Osteocyte (in vitro differentiated cells): ENCODE results near the gene MAP2K2. TPM values are rescaled to one million over a fixed set of nuclear protein-coding genes. Genes with fewer than 3 reads are reported as not detected.
"Not testable (repeated sequence)": the region's sequence is repeated elsewhere in the genome, so short reads cannot be mapped to it uniquely, and the experiment has no call there.

ENCODE experiments used
- DNase-seq: peaks from one replicate; pipeline ENCODE4 v3.0.0; 2021; ENCODE audit warnings: mixed read lengths; ENCODE audit not compliant: unreplicated experiment; ENCODE audit errors: extremely low spot score
- H3K27ac Mint-ChIP-seq: one replicate; pipeline ENCODE4 v1.8.0; 2021; ENCODE audit warnings: mild to moderate bottlenecking, mixed read lengths; ENCODE audit not compliant: unreplicated experiment
- H3K27me3 Mint-ChIP-seq: one replicate; pipeline ENCODE4 v1.8.0; 2021; ENCODE audit warnings: mixed read lengths; ENCODE audit not compliant: unreplicated experiment
- H3K36me3 Mint-ChIP-seq: one replicate; pipeline ENCODE4 v1.8.0; 2021; ENCODE audit warnings: mixed read lengths; ENCODE audit not compliant: unreplicated experiment
- H3K4me1 Mint-ChIP-seq: one replicate; pipeline ENCODE4 v1.8.0; 2021; ENCODE audit warnings: mixed read lengths; ENCODE audit not compliant: unreplicated experiment
- H3K4me3 Mint-ChIP-seq: one replicate; pipeline ENCODE4 v1.8.0; 2021; ENCODE audit warnings: mild to moderate bottlenecking, moderate library complexity, mixed read lengths; ENCODE audit not compliant: unreplicated experiment
- H3K9me3 Mint-ChIP-seq: one replicate; pipeline ENCODE4 v1.8.0; 2021; ENCODE audit warnings: mixed read lengths; ENCODE audit not compliant: unreplicated experiment
- CTCF ChIP-seq: fragments of 200-600 bp; sonication (generic); IDR thresholded peaks from 2 replicates; pipeline ENCODE4 v1.5.0; 2021; ENCODE audit warnings: antibody characterized with exemption, mild to moderate bottlenecking, moderate library complexity
- total RNA-seq: library from RNA; stranded (reverse); gene quantifications from 2 replicates; pipeline ENCODE4 v1.2.1, GENCODE V29; 2021

MAP2K2 gene
- total RNA-seq, 1 donor from 2014 or later: 174 TPM

- DNase-seq: no peak
- H3K4me3 Mint-ChIP-seq: peak overlapping the region; percentile 54
- peaks cover 14% of the 10 kb centered on the region for H3K4me1 Mint-ChIP-seq
- no peaks in the 10 kb centered on the region for H3K36me3 Mint-ChIP-seq
- H3K27ac Mint-ChIP-seq: peak overlapping the region; percentile 88
- TF ChIP-seq CTCF: no peak
- no peaks in the 10 kb centered on the region for H3K9me3 Mint-ChIP-seq
- H3K27me3 Mint-ChIP-seq: no peaks in the 10 kb centered on the region
These were observed 7.0 kb upstream of the MAP2K2 start for GRCh38 chr19:4130744-4131438.

GRCh38 chr19:4129050-4129449 is 5.1 kb upstream of the MAP2K2 start:
- H3K36me3 Mint-ChIP-seq, H3K27me3 Mint-ChIP-seq, H3K27ac Mint-ChIP-seq, H3K4me3 Mint-ChIP-seq, DNase-seq, H3K9me3 Mint-ChIP-seq: not testable (repeated sequence)
- H3K4me1 Mint-ChIP-seq: peaks cover 17% of the 10 kb centered on the region

- H3K36me3 Mint-ChIP-seq, H3K9me3 Mint-ChIP-seq, H3K27ac Mint-ChIP-seq, H3K4me3 Mint-ChIP-seq, DNase-seq, H3K27me3 Mint-ChIP-seq: not testable (repeated sequence)
- peaks cover 27% of the 10 kb centered on the region for H3K4me1 Mint-ChIP-seq
These were observed 3.4 kb upstream of the MAP2K2 start for GRCh38 chr19:4127322-4127721.

- no peak for TF ChIP-seq CTCF
- Mint-ChIP-seq H3K27ac (no peak overlapping the region), H3K4me3 (peak overlapping the region; percentile 52), H3K27me3 (no peaks in the 10 kb centered on the region), H3K4me1 (peaks cover 23% of the 10 kb centered on the region), H3K36me3 (peaks cover 2% of the 10 kb centered on the region), H3K9me3 (no peaks in the 10 kb centered on the region)
- DNase-seq: no peak
These were observed 716 bp upstream of the MAP2K2 start for GRCh38 chr19:4124638-4125037.

GRCh38 chr19:4122480-4122879 is 1.4 kb downstream of the MAP2K2 start:
- Mint-ChIP-seq H3K27ac (peak overlapping the region; percentile 90), H3K9me3 (no peaks in the 10 kb centered on the region), H3K27me3 (no peaks in the 10 kb centered on the region), H3K4me3 (peak overlapping the region; percentile 96), H3K4me1 (peaks cover 24% of the 10 kb centered on the region), H3K36me3 (peaks cover 9% of the 10 kb centered on the region)
- no peak for TF ChIP-seq CTCF
- no peak for DNase-seq

- DNase-seq: no peak
- H3K36me3 Mint-ChIP-seq: peaks cover 15% of the 10 kb centered on the region
- H3K4me1 Mint-ChIP-seq: peaks cover 24% of the 10 kb centered on the region
- H3K4me3 Mint-ChIP-seq: no peak overlapping the region
- TF ChIP-seq CTCF: no peak
- no peak overlapping the region for H3K27ac Mint-ChIP-seq
- H3K9me3 Mint-ChIP-seq: no peaks in the 10 kb centered on the region
- no peaks in the 10 kb centered on the region for H3K27me3 Mint-ChIP-seq
These were observed 2.1 kb downstream of the MAP2K2 start for GRCh38 chr19:4121815-4122214.
